ENCODE results near the gene FOXL1.

GRCh38 chr16:86594721-86595120 is 16.4 kb downstream of the FOXL1 start:
- no peak for TF ChIP-seq CTCF (conservative IDR thresholded peaks at IDR 0.05; ENCODE audit: low read depth, low read length)
- TF ChIP-seq EZH2 (IDR thresholded peaks at IDR 0.05; ENCODE audit: borderline replicate concordance, low read depth, low read length, poor library complexity, severe bottlenecking): no peak
